IMR-90 (cell line): ENCODE measurements around the gene CYGB. TPM values are rescaled to one million over a fixed set of nuclear protein-coding genes. Genes with fewer than 3 reads are reported as not detected.

Experiments
- ATAC-seq: fragments of 200-7000 bp; cut with Tn5 transposase; 2 replicates; pipeline ENCODE4 v1.9.1; 2020; ENCODE audit warnings: low read depth, mild to moderate bottlenecking, moderate library complexity
- BruUV-seq: library from RNA; stranded (reverse); fragments of 400-500 nt; replicated peaks from 2 replicates; lab custom pipeline; 2021; lab: Mats Ljungman, UMichigan
- CTCF ChIA-PET: fragments of 300-600 bp; formaldehyde crosslinking; extraction: SDS; loops from one replicate; lab custom pipeline; 2021; ENCODE audit warnings: antibody characterized with exemption; lab: Yijun Ruan, JAX
- POLR2A ChIA-PET: fragments of 300-600 bp; sonication (Branson Sonifier 250); formaldehyde crosslinking; loops from one replicate; lab custom pipeline; 2022; ENCODE audit warnings: antibody characterized with exemption; ENCODE audit not compliant: unreplicated experiment; lab: Charles Lee
- DNase-seq: peaks from one replicate; pipeline ENCODE4 v3.0.0; 2013
- H2AFZ ChIP-seq: replicated peaks from 2 replicates; pipeline ENCODE3; 2013; ENCODE audit warnings: low read length, mild to moderate bottlenecking; ENCODE audit not compliant: poor library complexity
- H2AK5ac ChIP-seq: 2 replicates; pipeline ENCODE4 v1.6.1; 2013; ENCODE audit warnings: low read depth, low read length, inconsistent platforms
- H2AK9ac ChIP-seq: replicated peaks from 2 replicates; pipeline ENCODE3; 2013; ENCODE audit warnings: mild to moderate bottlenecking, low read depth, low read length, moderate library complexity; ENCODE audit not compliant: poor library complexity
- H2BK120ac ChIP-seq: 2 replicates; pipeline ENCODE4 v1.6.1; 2013; ENCODE audit warnings: low read depth, low read length, inconsistent platforms
- H2BK15ac ChIP-seq: 3 replicates; pipeline ENCODE4 v1.6.1; 2013; ENCODE audit warnings: low read depth, low read length, inconsistent platforms
- H2BK20ac ChIP-seq: 2 replicates; pipeline ENCODE4 v1.6.1; 2013; ENCODE audit warnings: low read depth, mild to moderate bottlenecking, inconsistent platforms, low read length, moderate library complexity
- H2BK5ac ChIP-seq: 2 replicates; pipeline ENCODE4 v1.6.1; 2013; ENCODE audit warnings: mild to moderate bottlenecking, low read depth, low read length, inconsistent platforms; ENCODE audit not compliant: poor library complexity, severe bottlenecking
- H3K14ac ChIP-seq: replicated peaks from 2 replicates; pipeline ENCODE4 v1.6.1; 2013; ENCODE audit warnings: low read depth, low read length, inconsistent platforms
- H3K18ac ChIP-seq: 2 replicates; pipeline ENCODE4 v1.6.1; 2013; ENCODE audit warnings: low read depth, low read length, control low read depth
- H3K23ac ChIP-seq: 2 replicates; pipeline ENCODE4 v1.6.1; 2013; ENCODE audit warnings: low read depth, low read length, inconsistent platforms
- H3K27ac ChIP-seq: 2 replicates; pipeline ENCODE4 v1.5.1; 2013; ENCODE audit warnings: mild to moderate bottlenecking, control low read depth, low read length; ENCODE audit not compliant: insufficient read depth
- H3K27me3 ChIP-seq: 2 replicates; pipeline ENCODE4 v1.6.1; 2013; ENCODE audit warnings: low read length; ENCODE audit not compliant: control insufficient read depth, insufficient read depth
- H3K36me3 ChIP-seq: 2 replicates; pipeline ENCODE4 v1.6.1; 2013; ENCODE audit warnings: low read length, mixed read lengths; ENCODE audit not compliant: control insufficient read depth, insufficient read depth
- H3K4ac ChIP-seq: 2 replicates; pipeline ENCODE4 v1.6.1; 2013; ENCODE audit warnings: low read depth, low read length, inconsistent platforms
- H3K4me1 ChIP-seq: 2 replicates; pipeline ENCODE4 v1.6.1; 2013; ENCODE audit warnings: low read length, mixed read lengths; ENCODE audit not compliant: control insufficient read depth, insufficient read depth
- H3K4me2 ChIP-seq: 2 replicates; pipeline ENCODE4 v1.6.1; 2013; ENCODE audit warnings: low read depth, mild to moderate bottlenecking, control low read depth, low read length, moderate library complexity
- H3K4me3 ChIP-seq: 2 replicates; pipeline ENCODE4 v1.5.1; 2013; ENCODE audit warnings: low read depth, mild to moderate bottlenecking, control low read depth, low read length, moderate library complexity; ENCODE audit not compliant: insufficient read depth
- H3K56ac ChIP-seq: 2 replicates; pipeline ENCODE4 v1.6.1; 2013; ENCODE audit warnings: low read length, inconsistent platforms; ENCODE audit not compliant: insufficient read depth; ENCODE audit errors: extremely low read depth
- H3K79me1 ChIP-seq, 2 experiments: 2 replicates each; pipeline ENCODE4 v1.6.1; 2013; ENCODE audit warnings: low read length in 2 of 2, inconsistent platforms in 1 of 2, low read depth in 1 of 2
- H3K9ac ChIP-seq: 2 replicates; pipeline ENCODE4 v1.6.1; 2013; ENCODE audit warnings: low read depth, low read length, control low read depth
- H3K9me1 ChIP-seq: 2 replicates; pipeline ENCODE4 v1.6.1; 2013; ENCODE audit warnings: low read length, inconsistent platforms; ENCODE audit not compliant: insufficient read depth
- H3K9me3 ChIP-seq: 2 replicates; pipeline ENCODE4 v1.6.1; 2013; ENCODE audit warnings: low read length; ENCODE audit not compliant: control insufficient read depth, insufficient read depth
- H4K20me1 ChIP-seq: 2 replicates; pipeline ENCODE4 v1.6.1; 2013; ENCODE audit warnings: low read length, inconsistent platforms; ENCODE audit not compliant: insufficient read depth
- H4K5ac ChIP-seq: 2 replicates; pipeline ENCODE4 v1.6.1; 2013; ENCODE audit warnings: mild to moderate bottlenecking, low read depth, low read length, control low read depth
- H4K8ac ChIP-seq, 2 experiments: 2 replicates each; pipeline ENCODE4 v1.6.1; 2013; ENCODE audit warnings: low read depth in 2 of 2, low read length in 2 of 2, control low read depth in 1 of 2, inconsistent platforms in 1 of 2
- H4K91ac ChIP-seq: 2 replicates; pipeline ENCODE4 v1.6.1; 2013; ENCODE audit warnings: low read depth, low read length, inconsistent platforms; ENCODE audit not compliant: insufficient read depth
- CEBPB ChIP-seq: IDR thresholded peaks from 2 replicates; pipeline ENCODE4 v1.6.1; 2012; ENCODE audit warnings: low read depth, low read length, improper control_type of control experiment
- MAFK ChIP-seq: IDR thresholded peaks from 2 replicates; pipeline ENCODE4 v1.6.1; 2012; ENCODE audit warnings: low read depth, low read length, improper control_type of control experiment
- MAZ ChIP-seq: IDR thresholded peaks from 2 replicates; pipeline ENCODE4 v1.6.1; 2012; ENCODE audit warnings: low read depth, mild to moderate bottlenecking, low read length, improper control_type of control experiment, moderate library complexity, borderline replicate concordance
- NFE2L2 ChIP-seq: fragments of 150-350 bp; IDR thresholded peaks from 2 replicates; pipeline ENCODE4 v1.6.1; 2016; ENCODE audit warnings: low read depth, mild to moderate bottlenecking, low read length
- USF2 ChIP-seq: fragments of 150-350 bp; IDR thresholded peaks from 2 replicates; pipeline ENCODE4 v1.6.1; 2017; ENCODE audit warnings: mild to moderate bottlenecking, antibody characterized with exemption, low read length, low read depth
- WGBS, 2 experiments: methylation state at CpG; one replicate each; pipeline versions ENCODE4 v1.1.5 to v1.1.7; 2013; ENCODE audit warnings: missing lambda C conversion rate in 2 of 2; ENCODE audit not compliant: insufficient read length in 1 of 2; ENCODE audit errors: extremely low coverage in 2 of 2; 5-methylcytosine and 5-hydroxymethylcytosine counted together
- dilution Hi-C: fragments of 300-500 bp; cut with HindIII; formaldehyde crosslinking; loops from one replicate; pipeline ENCODE4 v1.14.3; 2018; ENCODE audit warnings: low sequenced_read_pairs; ENCODE audit not compliant: unreplicated experiment
- in situ Hi-C: fragments of 300-500 bp; cut with MboI; formaldehyde crosslinking; loops from 3 replicates; pipeline ENCODE4 v1.14.3; 2019; ENCODE audit warnings: low sequenced_read_pairs, inconsistent platforms, mixed read lengths
- intact Hi-C: fragments of 100-400 bp; cut with micrococcal nuclease; formaldehyde crosslinking; loops from 2 replicates; pipeline ENCODE4 v1.10.0; 2022
- polyA plus RNA-seq, 3 experiments: library from polyadenylated mRNA; depleted of rRNA; stranded (reverse); fragments of >200 nt; gene quantifications; 2 replicates each; pipeline ENCODE4 v1.2.3, GENCODE V29; 2012; ENCODE audit warnings: low replicate concordance in 1 of 3
- total RNA-seq: library from RNA; depleted of rRNA; stranded (reverse); fragments of >200 nt; gene quantifications from 2 replicates; pipeline ENCODE4 v1.2.3, GENCODE V29; 2012

The CYGB gene
- total and polyA plus RNA-seq, 2 of the 4 experiments (the other 2 are of a cell fraction) = 1.3 to 2.9 TPM

DNA sequence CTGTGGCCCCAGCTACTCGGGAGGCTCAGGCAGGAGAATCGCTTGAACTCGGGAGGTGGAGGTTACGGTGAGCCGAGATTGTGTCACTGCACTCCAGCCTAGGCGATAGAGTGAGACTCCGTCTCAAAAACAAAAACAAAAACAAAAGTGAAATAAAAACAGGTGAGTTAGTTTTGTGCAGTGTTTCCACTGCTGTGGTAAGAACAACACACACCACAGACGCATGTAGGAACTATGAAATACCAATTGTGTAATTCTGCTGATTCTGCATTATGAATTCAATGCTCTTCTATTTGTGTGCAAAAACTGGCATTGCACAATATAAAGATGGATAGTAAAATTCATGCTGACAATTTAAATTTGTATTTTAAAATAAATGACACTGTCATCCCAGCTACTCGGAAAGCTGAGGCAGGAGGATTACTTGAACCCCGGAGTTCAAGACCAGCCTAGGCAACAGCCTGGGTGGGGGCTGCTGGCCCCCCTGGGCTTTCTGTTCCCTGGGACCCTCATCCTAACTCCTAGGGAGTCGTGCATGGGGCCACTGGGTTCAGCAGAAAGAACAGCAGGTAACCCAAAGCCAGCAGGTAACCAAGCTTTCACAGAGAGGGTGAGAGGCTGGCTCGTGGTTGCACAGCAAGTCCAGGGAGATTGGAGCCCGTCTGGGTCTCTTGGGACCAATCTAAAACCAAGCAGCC, 25.7 kb downstream of the CYGB start:
- no peaks in the 10 kb centered on the region for H3K79me1 ChIP-seq
- POLR2A ChIA-PET = no interaction called here

More for the DNA sequence above, 25.7 kb downstream of the CYGB start:
- Histone ChIP-seq H2AFZ (no peak overlapping the region), H3K27ac (no peak overlapping the region), H2BK5ac (no peak overlapping the region), H3K56ac (no peak overlapping the region), H4K91ac (no peak overlapping the region), H2BK120ac (no peak overlapping the region), H2AK5ac (no peak overlapping the region), H3K23ac (no peak overlapping the region), H3K4me3 (no peak overlapping the region), H3K9ac (no peak overlapping the region), H3K27me3 (peaks cover 11% of the 10 kb centered on the region), H2BK20ac (no peak overlapping the region), H3K9me3 (no peaks in the 10 kb centered on the region), H3K4me1 (peaks cover 10% of the 10 kb centered on the region), H3K14ac (no peak overlapping the region), H2AK9ac (no peak overlapping the region), H4K8ac (no peak overlapping the region), H3K4ac (no peak overlapping the region), H4K5ac (no peak overlapping the region), H4K20me1 (no peaks in the 10 kb centered on the region), H3K36me3 (no peaks in the 10 kb centered on the region), H3K18ac (no peak overlapping the region), H3K4me2 (no peak overlapping the region), H3K9me1 (0 out of 2 replicates have a peak, but pooled peaks cover 5% of the 10 kb centered on the region), H2BK15ac (no peak overlapping the region)
- ATAC-seq = no peak
- intact Hi-C loops = no loop called here
- no TSS peak for BruUV-seq
- in situ Hi-C loops = no loop called here
- DNase-seq = no peak
- CTCF ChIA-PET = interaction anchor here (0.5 kb wide), 1 partner anchor 557 kb away, joined by 3 read pairs; no protein-coding TSS in a partner anchor
- 92% methylated on average over 6 of the region's 13 CpGs; no CpG with 5 or more reads in 1 of the 2 experiments for WGBS, 2 experiments
- TF ChIP-seq NFE2L2 (no peak), CEBPB (peak; percentile 74; the same call in 1 of the 2 replicates), MAZ (no peak), USF2 (no peak), MAFK (peak; percentile 94)
- dilution Hi-C loops = no loop called here
